22Rv1 (cell line): Measurements from ENCODE around the gene ETFBKMT.

ENCODE experiments used
- H3K27ac ChIP-seq: fragments of 450-650 bp; 2 replicates; pipeline ENCODE4 v1.5.1; 2017
- ZFX ChIP-seq: fragments of 450-650 bp; IDR thresholded peaks from 2 replicates; pipeline ENCODE4 v1.6.1; 2017; ENCODE audit warnings: antibody characterized with exemption, borderline replicate concordance
- TF ChIP-seq, protein P1 (sequence below): fragments of 450-650 bp; IDR thresholded peaks from 2 replicates; pipeline ENCODE4 v1.5.1; 2017; ENCODE audit warnings: mild to moderate bottlenecking

ETFBKMT gene, protein sequence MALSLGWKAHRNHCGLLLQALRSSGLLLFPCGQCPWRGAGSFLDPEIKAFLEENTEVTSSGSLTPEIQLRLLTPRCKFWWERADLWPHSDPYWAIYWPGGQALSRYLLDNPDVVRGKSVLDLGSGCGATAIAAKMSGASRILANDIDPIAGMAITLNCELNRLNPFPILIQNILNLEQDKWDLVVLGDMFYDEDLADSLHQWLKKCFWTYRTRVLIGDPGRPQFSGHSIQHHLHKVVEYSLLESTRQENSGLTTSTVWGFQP

GRCh38 chr12:31659087-31659942 lies at the start of gene ETFBKMT:
ETFBKMT (plus strand) TSS chr12:31659688; CDS start chr12:31661954, 2,266 bp downstream.
- TF ChIP-seq, protein P1, sequence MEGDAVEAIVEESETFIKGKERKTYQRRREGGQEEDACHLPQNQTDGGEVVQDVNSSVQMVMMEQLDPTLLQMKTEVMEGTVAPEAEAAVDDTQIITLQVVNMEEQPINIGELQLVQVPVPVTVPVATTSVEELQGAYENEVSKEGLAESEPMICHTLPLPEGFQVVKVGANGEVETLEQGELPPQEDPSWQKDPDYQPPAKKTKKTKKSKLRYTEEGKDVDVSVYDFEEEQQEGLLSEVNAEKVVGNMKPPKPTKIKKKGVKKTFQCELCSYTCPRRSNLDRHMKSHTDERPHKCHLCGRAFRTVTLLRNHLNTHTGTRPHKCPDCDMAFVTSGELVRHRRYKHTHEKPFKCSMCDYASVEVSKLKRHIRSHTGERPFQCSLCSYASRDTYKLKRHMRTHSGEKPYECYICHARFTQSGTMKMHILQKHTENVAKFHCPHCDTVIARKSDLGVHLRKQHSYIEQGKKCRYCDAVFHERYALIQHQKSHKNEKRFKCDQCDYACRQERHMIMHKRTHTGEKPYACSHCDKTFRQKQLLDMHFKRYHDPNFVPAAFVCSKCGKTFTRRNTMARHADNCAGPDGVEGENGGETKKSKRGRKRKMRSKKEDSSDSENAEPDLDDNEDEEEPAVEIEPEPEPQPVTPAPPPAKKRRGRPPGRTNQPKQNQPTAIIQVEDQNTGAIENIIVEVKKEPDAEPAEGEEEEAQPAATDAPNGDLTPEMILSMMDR: peak; percentile 62
- TF ChIP-seq ZFX: no peak

DNA sequence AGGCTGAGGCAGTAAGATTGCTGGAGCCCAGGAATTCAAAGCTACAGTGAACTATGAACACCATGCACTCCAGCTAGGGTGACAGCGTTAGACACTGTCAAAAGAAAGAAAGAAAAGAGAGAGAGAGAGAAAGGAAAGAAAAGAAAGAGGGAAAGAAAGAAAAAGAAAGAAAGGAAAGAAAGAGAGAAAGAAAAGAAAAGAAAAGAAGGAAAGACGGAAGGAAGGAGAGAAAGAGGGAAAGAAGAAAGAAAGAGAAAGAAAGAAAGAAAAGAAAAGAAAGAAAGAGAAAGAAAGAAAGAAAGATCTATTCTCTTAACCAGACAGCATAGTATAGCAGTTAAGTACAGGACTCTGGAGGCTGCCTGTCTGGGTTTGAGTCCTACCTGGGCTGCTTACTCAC lies 46.7 kb upstream of the ETFBKMT start:
- H3K27ac ChIP-seq: no peak overlapping the region

More at GRCh38 chr12:31659087-31659942, at the start of gene ETFBKMT:
- H3K27ac ChIP-seq: peak within 1 kb of the TSS; percentile 93

GRCh38 chr12:31618228-31619025 lies 41.1 kb upstream of the ETFBKMT start:
- no peak overlapping the region for H3K27ac ChIP-seq
- no peak for TF ChIP-seq ZFX
- TF ChIP-seq, protein P1: no peak

More for the DNA sequence above, 46.7 kb upstream of the ETFBKMT start:
- TF ChIP-seq, protein P1: no peak
- no peak for TF ChIP-seq ZFX

DNA sequence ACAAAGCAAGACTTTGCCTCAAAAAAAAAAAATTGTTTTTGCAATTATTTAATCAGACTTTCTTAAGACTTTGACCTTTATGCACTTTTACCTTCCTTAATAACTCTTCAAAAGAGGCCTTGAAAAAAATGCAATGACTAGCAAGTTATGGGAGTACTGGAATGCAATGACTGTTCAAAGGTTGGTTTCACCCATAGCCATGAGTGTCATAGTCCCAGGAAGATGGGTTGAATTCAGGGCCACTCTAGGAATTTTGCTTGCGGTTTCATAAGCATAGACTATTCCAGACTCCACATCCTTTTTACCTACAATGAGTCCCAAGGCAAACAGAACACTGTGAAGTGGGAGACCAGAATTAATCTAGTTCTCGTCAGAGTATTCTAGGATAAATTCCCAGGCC lies 39.2 kb upstream of the ETFBKMT start:
- H3K27ac ChIP-seq: no peak overlapping the region
- TF ChIP-seq, protein P1: no peak
- no peak for TF ChIP-seq ZFX

- no peak overlapping the region for H3K27ac ChIP-seq
- no peak for TF ChIP-seq ZFX
- TF ChIP-seq, protein P1: no peak
These were observed 37.5 kb upstream of the ETFBKMT start for GRCh38 chr12:31622038-31622437.

DNA sequence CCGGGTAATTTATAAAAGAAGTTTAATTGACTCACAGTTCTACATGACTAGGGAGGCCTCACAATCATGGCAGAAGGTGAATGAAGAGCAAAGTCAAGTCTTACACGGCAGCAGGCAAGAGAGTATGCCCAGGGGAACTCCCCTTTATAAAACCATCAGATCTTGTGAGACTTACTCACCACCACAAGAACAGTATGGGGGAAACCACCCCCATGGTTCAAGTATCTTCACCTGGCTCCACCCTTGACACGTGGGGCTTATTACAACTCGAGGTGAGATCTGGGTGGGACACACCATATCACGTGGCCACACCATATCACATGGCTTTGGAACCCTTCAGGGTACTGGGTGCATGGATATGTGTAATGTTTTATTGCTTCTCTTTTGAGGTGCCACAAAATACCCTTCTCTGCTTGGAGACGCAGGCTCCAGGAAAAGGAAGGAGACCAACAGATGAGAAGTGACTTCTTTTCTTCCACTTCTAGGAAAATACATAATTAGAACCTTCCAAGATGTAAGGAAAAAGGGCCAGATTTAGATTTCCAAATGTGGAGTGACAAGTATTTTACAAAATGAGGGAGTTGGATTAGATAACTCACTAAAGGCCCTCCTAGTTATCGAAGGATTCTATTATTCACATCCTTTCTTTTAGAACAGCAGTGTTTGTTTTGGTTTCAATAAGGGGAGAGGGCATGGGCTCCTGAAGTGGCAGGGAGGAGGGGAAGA lies 33.1 kb upstream of the ETFBKMT start:
- no peak for TF ChIP-seq ZFX
- TF ChIP-seq, protein P1: no peak
- H3K27ac ChIP-seq: no peak overlapping the region
